H1 (cell line): ENCODE data around the gene SNAPIN. TPM values are rescaled to one million over a fixed set of nuclear protein-coding genes. Genes with fewer than 3 reads are reported as not detected.

Source experiments
- CTCF ChIA-PET: fragments of 300-600 bp; sonication (Branson Sonifier 250); formaldehyde crosslinking; loops from one replicate; lab custom pipeline; 2021; ENCODE audit not compliant: partially characterized antibody; lab: Charles Lee
- POLR2A ChIA-PET: fragments of 300-600 bp; sonication (Branson Sonifier 250); formaldehyde crosslinking; loops from one replicate; lab custom pipeline; 2021; ENCODE audit warnings: inconsistent platforms; ENCODE audit not compliant: partially characterized antibody; lab: Charles Lee
- DNase-seq, 2 experiments: peaks; one replicate each; pipeline versions ENCODE4 v3.0.0 to v3.0.0-alpha.2; 2010 to 2022; ENCODE audit warnings: low spot score in 2 of 2, low read depth in 1 of 2, mixed read lengths in 1 of 2
- FAIRE-seq: peaks from 2 replicates; lab custom pipeline; 2011; peaks lifted over from hg19 to GRCh38; lab: Jason Lieb, UNC
- H2AFZ ChIP-seq: 2 replicates; pipeline ENCODE4 v1.8.1; 2012; ENCODE audit warnings: low read length, inconsistent platforms
- H2AK5ac ChIP-seq: 2 replicates; pipeline ENCODE4 v1.6.1; 2013; ENCODE audit warnings: low read depth, low read length
- H2BK120ac ChIP-seq: replicated peaks from 2 replicates; pipeline ENCODE3; 2013; ENCODE audit warnings: low read depth, low read length, inconsistent platforms
- H2BK12ac ChIP-seq: 2 replicates; pipeline ENCODE4 v1.6.1; 2013; ENCODE audit warnings: low read depth, low read length
- H2BK15ac ChIP-seq: 2 replicates; pipeline ENCODE4 v1.6.1; 2013; ENCODE audit warnings: low read length
- H2BK20ac ChIP-seq: 2 replicates; pipeline ENCODE4 v1.6.1; 2013; ENCODE audit warnings: low read length
- H2BK5ac ChIP-seq: 2 replicates; pipeline ENCODE4 v1.6.1; 2013; ENCODE audit warnings: low read depth, low read length
- H3K14ac ChIP-seq: 2 replicates; pipeline ENCODE4 v1.6.1; 2013; ENCODE audit warnings: inconsistent platforms; ENCODE audit not compliant: insufficient read length
- H3K18ac ChIP-seq: 2 replicates; pipeline ENCODE4 v1.6.1; 2013; ENCODE audit warnings: low read length; ENCODE audit errors: extremely low read depth
- H3K23ac ChIP-seq: 2 replicates; pipeline ENCODE4 v1.6.1; 2013; ENCODE audit warnings: inconsistent platforms; ENCODE audit not compliant: insufficient read length
- H3K23me2 ChIP-seq: 2 replicates; pipeline ENCODE4 v1.6.1; 2013; ENCODE audit warnings: low read depth, low read length
- H3K27ac ChIP-seq: 2 replicates; pipeline ENCODE4 v1.6.1; 2011; ENCODE audit warnings: low read depth, low read length, inconsistent platforms
- H3K27me3 ChIP-seq, 4 experiments: replicated peaks in 1 of 4; 1 replicate in 1 of 4; 2 replicates in 3 of 4; pipeline versions ENCODE4 v1.6.1 to v1.8.1; 2011 to 2013; ENCODE audit warnings: low read length in 3 of 4, mild to moderate bottlenecking in 3 of 4, inconsistent platforms in 2 of 4, mixed read lengths in 2 of 4, moderate library complexity in 1 of 4; ENCODE audit not compliant: control insufficient read depth in 3 of 4, insufficient read depth in 3 of 4; ENCODE audit errors: extremely low read depth in 1 of 4
- H3K36me3 ChIP-seq, 4 experiments: 2 replicates each; pipeline versions ENCODE4 v1.6.1 to v1.8.1; 2011 to 2013; ENCODE audit warnings: mild to moderate bottlenecking in 4 of 4, low read length in 3 of 4, moderate library complexity in 2 of 4, control low read depth in 1 of 4, inconsistent platforms in 1 of 4; ENCODE audit not compliant: insufficient read depth in 4 of 4, control insufficient read depth in 2 of 4
- H3K4ac ChIP-seq: replicated peaks from 2 replicates; pipeline ENCODE3; 2013; ENCODE audit warnings: low read length, low read depth, mixed read lengths, inconsistent platforms; ENCODE audit not compliant: insufficient read length
- H3K4me1 ChIP-seq, 4 experiments: replicated peaks in 1 of 4; 1 replicate in 1 of 4; 2 replicates in 3 of 4; pipeline versions ENCODE4 v1.6.1 to v1.8.1; 2011 to 2013; ENCODE audit warnings: low read length in 3 of 4, inconsistent platforms in 2 of 4, mixed read lengths in 1 of 4; ENCODE audit not compliant: insufficient read depth in 4 of 4, control insufficient read depth in 3 of 4
- H3K4me2 ChIP-seq, 2 experiments: 2 replicates each; pipeline versions ENCODE4 v1.6.1 to v1.8.1; 2011 to 2013; ENCODE audit warnings: low read depth in 2 of 2, low read length in 2 of 2, control low read depth in 1 of 2, inconsistent platforms in 1 of 2, mild to moderate bottlenecking in 1 of 2; ENCODE audit not compliant: insufficient read depth in 1 of 2
- H3K4me3 ChIP-seq, 4 experiments: fragments of 200-600, 300-600 bp in 1 of 4; sonication (generic), shearing (Covaris generic), sonication (Bioruptor Twin) in 1 of 4; 2 replicates each; pipeline versions ENCODE4 v1.5.1 to v1.8.1; 2011 to 2016; ENCODE audit warnings: low read length in 4 of 4, low read depth in 3 of 4, control low read depth in 2 of 4, inconsistent platforms in 2 of 4, mild to moderate bottlenecking in 2 of 4, mixed read lengths in 1 of 4, moderate library complexity in 1 of 4; ENCODE audit not compliant: insufficient read depth in 2 of 4; ENCODE audit errors: extremely low read depth in 1 of 4
- H3K56ac ChIP-seq: replicated peaks from 2 replicates; pipeline ENCODE3; 2013; ENCODE audit warnings: low read depth, mild to moderate bottlenecking, mixed read lengths, low read length, inconsistent platforms; ENCODE audit not compliant: insufficient read length
- H3K79me1 ChIP-seq: 2 replicates; pipeline ENCODE4 v1.6.1; 2013; ENCODE audit warnings: low read depth, low read length, control low read depth
- H3K79me2 ChIP-seq, 2 experiments: 2 replicates each; pipeline versions ENCODE4 v1.6.1 to v1.8.1; 2012 to 2013; ENCODE audit warnings: low read length in 2 of 2, mild to moderate bottlenecking in 2 of 2, inconsistent platforms in 1 of 2; ENCODE audit not compliant: insufficient read depth in 2 of 2, control insufficient read depth in 1 of 2
- H3K9ac ChIP-seq, 4 experiments: replicated peaks in 1 of 4; 1 replicate in 1 of 4; 2 replicates in 3 of 4; pipeline versions ENCODE4 v1.6.1 to v1.8.1; 2011 to 2013; ENCODE audit warnings: low read depth in 3 of 4, low read length in 3 of 4, control low read depth in 2 of 4, mild to moderate bottlenecking in 2 of 4, moderate library complexity in 2 of 4, inconsistent platforms in 1 of 4; ENCODE audit errors: extremely low read depth in 1 of 4
- H3K9me3 ChIP-seq, 2 experiments: 2 replicates each; pipeline versions ENCODE4 v1.6.1 to v1.8.1; 2012 to 2013; ENCODE audit warnings: mild to moderate bottlenecking in 2 of 2, moderate library complexity in 2 of 2, control low read depth in 1 of 2, inconsistent platforms in 1 of 2, low read depth in 1 of 2, low read length in 1 of 2, mixed read lengths in 1 of 2; ENCODE audit not compliant: insufficient read depth in 2 of 2
- H4K20me1 ChIP-seq, 2 experiments: replicated peaks in 1 of 2; 2 replicates each; pipeline versions ENCODE3 to v1.8.1; 2011 to 2013; ENCODE audit warnings: inconsistent platforms in 2 of 2, low read length in 2 of 2, mild to moderate bottlenecking in 1 of 2; ENCODE audit not compliant: insufficient read depth in 2 of 2, control insufficient read depth in 1 of 2
- H4K5ac ChIP-seq: 2 replicates; pipeline ENCODE4 v1.6.1; 2013; ENCODE audit warnings: low read length, low read depth, mixed read lengths, inconsistent platforms; ENCODE audit not compliant: insufficient read length
- H4K8ac ChIP-seq: 2 replicates; pipeline ENCODE4 v1.8.0; 2013; ENCODE audit warnings: mild to moderate bottlenecking, moderate library complexity, low read length, inconsistent platforms; ENCODE audit not compliant: insufficient read depth; ENCODE audit errors: extremely low read depth
- H4K91ac ChIP-seq: replicated peaks from 2 replicates; pipeline ENCODE3; 2013; ENCODE audit warnings: low read length, mixed read lengths, inconsistent platforms; ENCODE audit not compliant: insufficient read length
- CREB1 ChIP-seq: IDR thresholded peaks from 2 replicates; pipeline ENCODE4 v1.6.1; 2012; ENCODE audit warnings: inconsistent platforms
- CTCF ChIP-seq, 3 experiments: IDR thresholded peaks; 1 replicate in 2 of 3; 2 replicates in 1 of 3; pipeline versions ENCODE4 v1.5.1 to v1.6.1; 2011; ENCODE audit warnings: low read length in 3 of 3, mild to moderate bottlenecking in 3 of 3, inconsistent platforms in 2 of 3, low read depth in 1 of 3, moderate library complexity in 1 of 3; ENCODE audit not compliant: insufficient read depth in 1 of 3; ENCODE audit errors: control extremely low read depth in 1 of 3
- E2F6 ChIP-seq: IDR thresholded peaks from 2 replicates; pipeline ENCODE4 v1.6.1; 2012; ENCODE audit warnings: inconsistent platforms
- EGR1 ChIP-seq: IDR thresholded peaks from 2 replicates; pipeline ENCODE4 v1.6.1; 2011; ENCODE audit warnings: low read depth, low read length, borderline replicate concordance
- EZH2 ChIP-seq: fragments of 200-600 bp; sonication (generic); IDR thresholded peaks from 2 replicates; pipeline ENCODE4 v1.7.1; 2012; ENCODE audit warnings: low read depth, mild to moderate bottlenecking, moderate library complexity, low read length, inconsistent platforms; ENCODE audit not compliant: severe bottlenecking
- GTF2F1 ChIP-seq: IDR thresholded peaks from 2 replicates; pipeline ENCODE4 v1.6.1; 2012; ENCODE audit warnings: low read depth, low read length, improper control_type of control experiment, borderline replicate concordance
- KDM1A ChIP-seq: fragments of 200-600, 300-600 bp; sonication (generic); IDR thresholded peaks from 2 replicates; pipeline ENCODE4 v1.7.1; 2016; ENCODE audit warnings: mild to moderate bottlenecking, low read length, borderline replicate concordance
- TAF7 ChIP-seq: optimal IDR thresholded peaks from 2 replicates; pipeline ENCODE3; 2011; ENCODE audit warnings: low read depth, mild to moderate bottlenecking, inconsistent platforms, low read length, moderate library complexity, borderline replicate concordance
- WGBS, 2 experiments: shearing (Covaris generic) in 1 of 2; methylation state at CpG; one replicate each; pipeline versions ENCODE4 v1.1.6 to v1.1.7; 2013 to 2015; ENCODE audit warnings: low lambda C conversion rate in 2 of 2, mixed read lengths in 2 of 2, inconsistent platforms in 1 of 2, low coverage in 1 of 2, missing lambda C conversion rate in 1 of 2; ENCODE audit not compliant: insufficient replicate concordance in 2 of 2, insufficient coverage in 1 of 2, insufficient read length in 1 of 2; ENCODE audit errors: extremely low coverage in 1 of 2, missing lambda C conversion rate in 1 of 2; 5-methylcytosine and 5-hydroxymethylcytosine counted together
- polyA plus RNA-seq, 7 experiments: library from polyadenylated mRNA; depleted of rRNA in 3 of 7; stranded (reverse) in 5 of 7; unstranded in 2 of 7; fragments of >200 nt in 5 of 7; fragments of 200-250 nt in 2 of 7; gene quantifications; 1 replicate in 5 of 7; 2 replicates in 1 of 7; 4 replicates in 1 of 7; pipeline versions ENCODE4 v1.2.1 to v1.2.3, GENCODE V29; 2011 to 2013; ENCODE audit warnings: missing spikeins in 2 of 7, mixed read lengths in 2 of 7
- total RNA-seq: library from RNA; stranded (reverse); fragmentation: NEBNext Ultra II Directional; extraction: Animal tissue kit (Norgen Biotek cat#: 25700); gene quantifications from 2 replicates; pipeline ENCODE4 v1.2.1, GENCODE V29; 2021

The SNAPIN gene
- total and polyA plus RNA-seq, 2 of the 8 experiments (the other 6 are each of a cell fraction or from before 2014, with no cell fraction given), result 25.7 to 31.1 TPM

GRCh38 chr1:153685544-153686340 lies 27.2 kb downstream of the SNAPIN start:
- H2BK20ac ChIP-seq, result no peak overlapping the region
- POLR2A ChIA-PET, result interaction anchor here (0.6 to 2.8 kb wide), 4 partner anchors 10 to 76 kb away, joined by 3 to 11 read pairs (median 3); no protein-coding TSS in a partner anchor
- no peak overlapping the region for H4K8ac ChIP-seq
- no peaks in the 10 kb centered on the region; a peak in 1 of 4 replicates for H3K9me3 ChIP-seq
- H4K20me1 ChIP-seq, result no peaks in the 10 kb centered on the region
- no peak overlapping the region for H2AK5ac ChIP-seq
- H3K56ac ChIP-seq, result no peak overlapping the region
- DNase-seq, result no peak
- H3K36me3 ChIP-seq, result peaks cover 0 to 5% (median 4%) of the 10 kb centered on the region in 4 experiments; a peak in 2 of 8 replicates
- H3K18ac ChIP-seq, result no peak overlapping the region
- H3K9ac ChIP-seq, result no peak overlapping the region
- H3K23ac ChIP-seq, result no peak overlapping the region
- no peak overlapping the region for H2BK12ac ChIP-seq
- H3K14ac ChIP-seq, result no peak overlapping the region
- FAIRE-seq, result no peak
- CTCF ChIA-PET, result interaction anchor here (1.0 to 14.0 kb wide), 6 partner anchors 8 to 87 kb away, joined by 3 to 190 read pairs (median 8); partner anchors contain the start of gene NPR1
- no peaks in the 10 kb centered on the region; a peak in 1 of 7 replicates for H3K27me3 ChIP-seq
- no peak overlapping the region for H2AFZ ChIP-seq
- no peaks in the 10 kb centered on the region for H3K23me2 ChIP-seq
- no peak overlapping the region for H3K27ac ChIP-seq
- H4K91ac ChIP-seq, result no peak overlapping the region
- H3K4me1 ChIP-seq, result no peaks in the 10 kb centered on the region
- H2BK5ac ChIP-seq, result no peak overlapping the region; the same call in 1 of the 2 replicates
- 91% methylated on average over 11 of the region's 11 CpGs; no CpG with 5 or more reads in 1 of the 2 experiments for WGBS, 2 experiments
- H3K4me3 ChIP-seq, result no peak overlapping the region
- H2BK15ac ChIP-seq, result no peak overlapping the region
- H2BK120ac ChIP-seq, result no peak overlapping the region
- H3K79me2 ChIP-seq, result no peaks in the 10 kb centered on the region
- no peak overlapping the region for H4K5ac ChIP-seq
- H3K4ac ChIP-seq, result no peak overlapping the region
- H3K79me1 ChIP-seq, result no peaks in the 10 kb centered on the region
- H3K4me2 ChIP-seq, result no peak overlapping the region
- TF ChIP-seq EZH2 (no peak), E2F6 (no peak), CTCF (IDR thresholded peaks at IDR 0.05; ENCODE audit: control extremely low read depth in 1 of 3, insufficient read depth in 1 of 3, low read depth in 1 of 3, low read length in 3 of 3) (no peak), CREB1 (no peak), KDM1A (no peak), TAF7 (no peak), EGR1 (no peak), GTF2F1 (no peak)
